ENCODE measurements around the gene FAM171A1. TPM values are rescaled to one million over a fixed set of nuclear protein-coding genes. Genes with fewer than 3 reads are reported as not detected.

FAM171A1 gene
- total RNA-seq, 2 experiments from 2014 or later: 4.2 to 5.1 TPM

- ChIA-PET CTCF (interaction anchor here (0.9 kb wide), 1 partner anchor 41 kb away, joined by 3 read pairs; no protein-coding TSS in a partner anchor), POLR2A (no interaction called here)
- DNase-seq (no peak), ATAC-seq (no peak)
- no peaks in the 10 kb centered on the region for H3K36me3 Mint-ChIP-seq (ENCODE audit: low read depth)
- intact Hi-C loops (cut with micrococcal nuclease): no loop called here
- H3K4me1 Mint-ChIP-seq (ENCODE audit: low read depth): peaks cover 24% of the 10 kb centered on the region
- H3K27ac Mint-ChIP-seq: no peak overlapping the region
- H3K9me3 Mint-ChIP-seq: no peaks in the 10 kb centered on the region
- TF ChIP-seq CTCF (IDR thresholded peaks at IDR 0.05): no peak
- no peaks in the 10 kb centered on the region for H3K27me3 Mint-ChIP-seq
- H3K4me3 Mint-ChIP-seq: no peak overlapping the region
These were observed 118.7 kb downstream of the FAM171A1 start for GRCh38 chr10:15252396-15252795.

DNA sequence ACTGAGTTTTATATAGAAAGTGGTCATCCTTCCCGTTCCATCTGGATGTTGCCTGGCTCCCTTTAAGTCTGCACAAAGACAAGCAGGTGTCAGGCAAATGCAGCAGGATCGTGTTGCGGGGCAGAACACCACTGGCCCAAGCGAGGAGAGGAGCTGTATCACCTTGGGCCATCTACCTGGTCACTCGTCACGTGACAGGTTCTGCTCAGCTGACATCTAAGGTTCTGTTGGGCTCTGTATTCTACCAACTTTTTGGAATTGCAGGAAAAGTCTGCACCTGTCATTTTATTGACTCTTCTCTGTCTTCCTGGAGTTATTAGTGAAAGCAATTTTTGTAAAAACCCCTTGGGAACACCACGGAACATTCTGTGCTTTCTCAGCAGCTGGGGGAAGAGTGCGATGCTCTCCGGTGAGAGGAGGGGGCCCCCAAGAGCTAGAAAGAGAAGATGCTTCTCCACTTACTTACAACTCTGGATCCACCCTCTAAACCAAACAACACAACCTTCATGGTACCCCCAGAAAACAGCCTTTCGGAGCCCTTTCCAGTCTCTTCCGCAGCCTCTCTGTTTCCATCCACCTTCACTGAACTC lies 119.2 kb downstream of the FAM171A1 start:
- POLR2A ChIA-PET: no interaction called here
- no peak overlapping the region for H3K27ac Mint-ChIP-seq

DNA sequence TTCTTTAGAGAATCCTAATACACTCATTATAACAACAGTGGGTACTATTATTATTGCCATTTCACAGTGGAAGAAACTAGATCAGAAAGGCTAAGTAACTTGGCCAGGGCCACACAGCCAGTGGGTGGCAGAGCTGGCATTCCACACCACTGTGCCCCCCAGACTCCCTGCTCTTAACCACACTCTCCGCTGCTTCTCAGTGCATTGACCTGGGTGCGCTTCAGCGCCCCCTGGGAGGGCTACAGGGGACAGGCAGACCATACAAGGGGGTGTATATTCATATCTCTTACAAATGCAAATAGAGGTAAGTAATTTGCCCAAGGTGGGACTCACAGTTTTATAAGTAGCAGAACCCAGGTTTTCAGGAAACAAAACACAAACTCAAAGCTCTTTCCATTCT lies 125.6 kb downstream of the FAM171A1 start:
- peaks cover 8% of the 10 kb centered on the region for H3K4me1 Mint-ChIP-seq (ENCODE audit: low read depth)
- ChIA-PET CTCF (no interaction called here), POLR2A (no interaction called here)
- H3K36me3 Mint-ChIP-seq (ENCODE audit: low read depth): peaks cover 3% of the 10 kb centered on the region
- intact Hi-C loops (cut with micrococcal nuclease): no loop called here
- no peak overlapping the region for H3K4me3 Mint-ChIP-seq
- H3K9me3 Mint-ChIP-seq: no peaks in the 10 kb centered on the region
- ATAC-seq (peak; percentile 81), DNase-seq (peak; percentile 56)
- H3K27ac Mint-ChIP-seq: no peak overlapping the region
- H3K27me3 Mint-ChIP-seq: no peaks in the 10 kb centered on the region
- TF ChIP-seq CTCF (IDR thresholded peaks at IDR 0.05): peak; percentile 35

More for the DNA sequence above, 119.2 kb downstream of the FAM171A1 start:
- intact Hi-C loops (cut with micrococcal nuclease): no loop called here
- DNase-seq: no peak
- no peaks in the 10 kb centered on the region for H3K9me3 Mint-ChIP-seq
- TF ChIP-seq CTCF (IDR thresholded peaks at IDR 0.05): no peak
- H3K4me3 Mint-ChIP-seq: no peak overlapping the region
- CTCF ChIA-PET: no interaction called here
- ATAC-seq: no peak
- no peaks in the 10 kb centered on the region for H3K36me3 Mint-ChIP-seq (ENCODE audit: low read depth)
- H3K27me3 Mint-ChIP-seq: no peaks in the 10 kb centered on the region
- peaks cover 24% of the 10 kb centered on the region for H3K4me1 Mint-ChIP-seq (ENCODE audit: low read depth)

DNA sequence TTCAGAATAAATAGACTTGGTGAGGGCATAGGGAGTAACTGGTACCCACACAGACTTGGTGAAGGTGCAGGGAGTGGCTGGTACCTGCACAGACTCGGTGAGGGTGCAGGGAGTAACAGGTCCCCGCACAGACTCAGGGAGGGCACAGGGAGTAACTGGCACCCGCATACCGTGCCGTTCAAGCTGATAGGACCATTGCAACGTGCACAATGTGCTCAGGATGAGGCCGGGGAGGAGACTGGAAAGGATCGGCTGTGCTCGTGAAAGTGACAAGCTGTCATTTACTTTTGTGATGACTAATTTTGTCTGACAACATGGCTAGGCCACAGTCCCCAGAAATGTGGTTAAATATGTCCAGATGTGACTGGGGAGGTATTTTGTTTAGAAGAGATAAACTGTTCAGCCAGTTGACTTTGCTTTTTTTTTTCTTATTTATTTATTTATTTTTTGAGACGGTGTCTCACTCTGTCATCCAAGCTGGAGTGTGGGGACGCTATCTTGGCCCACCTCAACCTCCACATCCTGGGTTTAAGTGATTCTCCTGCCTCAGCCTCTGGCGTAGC lies 126.4 kb downstream of the FAM171A1 start:
- no peak for TF ChIP-seq CTCF (IDR thresholded peaks at IDR 0.05)
- Mint-ChIP-seq H3K27ac (no peak overlapping the region), H3K36me3 (ENCODE audit: low read depth) (peaks cover 3% of the 10 kb centered on the region), H3K4me3 (no peak overlapping the region), H3K4me1 (ENCODE audit: low read depth) (peaks cover 8% of the 10 kb centered on the region), H3K27me3 (no peaks in the 10 kb centered on the region), H3K9me3 (no peaks in the 10 kb centered on the region)
- ChIA-PET POLR2A (no interaction called here), CTCF (interaction anchor here (0.9 kb wide), 1 partner anchor 34 kb away, joined by 3 read pairs; no protein-coding TSS in a partner anchor)
- intact Hi-C loops (cut with micrococcal nuclease): no loop called here
- ATAC-seq (peak; percentile 67), DNase-seq (peak; percentile 33)

GRCh38 chr10:15242261-15242840 lies 128.7 kb downstream of the FAM171A1 start:
- intact Hi-C loops (cut with micrococcal nuclease): no loop called here
- CTCF ChIA-PET: interaction anchor here (1.0 kb wide), 1 partner anchor 8 kb away, joined by 3 read pairs; no protein-coding TSS in a partner anchor
- POLR2A ChIA-PET: interaction anchor here (0.6 kb wide), 1 partner anchor 1350 kb away, joined by 3 read pairs; no protein-coding TSS in a partner anchor
- Mint-ChIP-seq H3K27me3 (no peaks in the 10 kb centered on the region), H3K9me3 (no peaks in the 10 kb centered on the region), H3K4me3 (no peak overlapping the region), H3K4me1 (ENCODE audit: low read depth) (peaks cover 18% of the 10 kb centered on the region), H3K27ac (no peak overlapping the region), H3K36me3 (ENCODE audit: low read depth) (peaks cover 3% of the 10 kb centered on the region)
- ATAC-seq: no peak
- DNase-seq: no peak
- no peak for TF ChIP-seq CTCF (IDR thresholded peaks at IDR 0.05)

All from activated CD8-positive, alpha-beta T cell treated with anti-CD3 and anti-CD28 coated beads for 36 hours (primary cell).